ENCODE measurements around the gene MBP. TPM values are rescaled to one million over a fixed set of nuclear protein-coding genes. Genes with fewer than 3 reads are reported as not detected.

Gene MBP
- total RNA-seq, 1 donor: 25.8 TPM

GRCh38 chr18:77090546-77091174, 41.9 kb downstream of the MBP start:
- H3K4me3 ChIP-seq (ENCODE audit: low read depth, low read length): no peak overlapping the region
- no peak for DNase-seq (ENCODE audit: low read depth)
- TF ChIP-seq CTCF (IDR thresholded peaks at IDR 0.05; ENCODE audit: insufficient read depth, low read length): no peak

- no peak for DNase-seq (ENCODE audit: low read depth)
- no peak overlapping the region for H3K4me3 ChIP-seq (ENCODE audit: low read depth, low read length)
- no peak for TF ChIP-seq CTCF (IDR thresholded peaks at IDR 0.05; ENCODE audit: insufficient read depth, low read length)
These were observed 42.8 kb downstream of the MBP start for GRCh38 chr18:77089723-77090285.

GRCh38 chr18:77088963-77089722, 43.4 kb downstream of the MBP start:
- H3K4me3 ChIP-seq (ENCODE audit: low read depth, low read length): no peak overlapping the region
- DNase-seq (ENCODE audit: low read depth): no peak
- no peak for TF ChIP-seq CTCF (IDR thresholded peaks at IDR 0.05; ENCODE audit: insufficient read depth, low read length)

GRCh38 chr18:77087393-77088141, 45.0 kb downstream of the MBP start:
- DNase-seq (ENCODE audit: low read depth): peak; percentile 66
- peak overlapping the region; percentile 69 for H3K4me3 ChIP-seq (ENCODE audit: low read depth, low read length)
- TF ChIP-seq CTCF (IDR thresholded peaks at IDR 0.05; ENCODE audit: insufficient read depth, low read length): no peak

GRCh38 chr18:77086656-77087392, 45.8 kb downstream of the MBP start:
- peak; percentile 68 for DNase-seq (ENCODE audit: low read depth)
- TF ChIP-seq CTCF (IDR thresholded peaks at IDR 0.05; ENCODE audit: insufficient read depth, low read length): no peak
- peak overlapping the region; percentile 69 for H3K4me3 ChIP-seq (ENCODE audit: low read depth, low read length)

GRCh38 chr18:77086034-77086433, 46.5 kb downstream of the MBP start:
- H3K4me3 ChIP-seq (ENCODE audit: low read depth, low read length): peak overlapping the region; percentile 69
- TF ChIP-seq CTCF (IDR thresholded peaks at IDR 0.05; ENCODE audit: insufficient read depth, low read length): no peak

More at GRCh38 chr18:77086034-77086433, 46.5 kb downstream of the MBP start:
- peak; percentile 92 for DNase-seq (ENCODE audit: low read depth)

Data from fibroblast of the aortic adventitia (primary cell).